Endodermal cell (in vitro differentiated cells): ENCODE data around the gene WDR76. TPM values are rescaled to one million over a fixed set of nuclear protein-coding genes. Genes with fewer than 3 reads are reported as not detected.
A peak's percentile ranks its signal among the peaks of the same experiment; 100 is the strongest.

Experiments used
- DNase-seq: peaks from one replicate; pipeline ENCODE4 v3.0.0-alpha.2; 2017
- H3K27ac ChIP-seq: 2 replicates; pipeline ENCODE4 v1.5.1; 2013; ENCODE audit warnings: mild to moderate bottlenecking, low read depth, low read length, moderate library complexity
- H3K27me3 ChIP-seq: 2 replicates; pipeline ENCODE4 v1.6.1; 2013; ENCODE audit warnings: mild to moderate bottlenecking, low read length, moderate library complexity; ENCODE audit not compliant: insufficient read depth, control insufficient read depth, poor library complexity, severe bottlenecking
- H3K36me3 ChIP-seq: 2 replicates; pipeline ENCODE4 v1.7.0; 2013; ENCODE audit warnings: mild to moderate bottlenecking, low read length, moderate library complexity; ENCODE audit not compliant: control insufficient read depth, insufficient read depth
- H3K4me1 ChIP-seq: one replicate; pipeline ENCODE4 v1.7.0; 2013; ENCODE audit warnings: low read length; ENCODE audit not compliant: control insufficient read depth, insufficient read depth
- H3K4me3 ChIP-seq: 2 replicates; pipeline ENCODE4 v1.5.1; 2013; ENCODE audit warnings: mild to moderate bottlenecking, low read length, moderate library complexity
- H3K9ac ChIP-seq: 2 replicates; pipeline ENCODE4 v1.6.1; 2013; ENCODE audit warnings: mild to moderate bottlenecking, low read length, moderate library complexity; ENCODE audit not compliant: poor library complexity, severe bottlenecking; ENCODE audit errors: extremely low read depth
- H3K9me3 ChIP-seq: 2 replicates; pipeline ENCODE4 v1.6.1; 2013; ENCODE audit warnings: mild to moderate bottlenecking, low read length, moderate library complexity; ENCODE audit not compliant: control insufficient read depth
- H3K27ac Mint-ChIP-seq: 2 replicates; pipeline ENCODE4 v1.8.0; 2020; ENCODE audit warnings: mixed read lengths
- H3K27me3 Mint-ChIP-seq: 2 replicates; pipeline ENCODE4 v1.8.0; 2021; ENCODE audit warnings: mild to moderate bottlenecking, mixed read lengths; ENCODE audit not compliant: insufficient read depth
- H3K36me3 Mint-ChIP-seq: 2 replicates; pipeline ENCODE4 v1.8.0; 2020; ENCODE audit warnings: low read depth, mixed read lengths
- H3K4me1 Mint-ChIP-seq: 2 replicates; pipeline ENCODE4 v1.8.0; 2020; ENCODE audit warnings: mixed read lengths
- H3K4me3 Mint-ChIP-seq: 2 replicates; pipeline ENCODE4 v1.8.0; 2020; ENCODE audit warnings: mild to moderate bottlenecking, moderate library complexity, mixed read lengths
- H3K9me3 Mint-ChIP-seq: 2 replicates; pipeline ENCODE4 v1.8.0; 2020; ENCODE audit warnings: mild to moderate bottlenecking, mixed read lengths
- WGBS, 2 experiments: methylation state at CpG; one replicate each; pipeline versions ENCODE4 v1.1.5 to v1.1.7; 2013; ENCODE audit warnings: missing lambda C conversion rate in 2 of 2, mixed read lengths in 1 of 2; ENCODE audit not compliant: insufficient coverage in 1 of 2, insufficient read length in 1 of 2; 5-methylcytosine and 5-hydroxymethylcytosine counted together
- total RNA-seq, 2 donors: library from RNA; stranded (reverse); fragmentation: NEBNext Ultra II Directional in 1 of 2; extraction: Animal tissue kit (Norgen Biotek cat#: 25700) in 1 of 2; gene quantifications; 2 replicates in 1 of 2; 3 replicates in 1 of 2; pipeline ENCODE4 v1.2.1, GENCODE V29; 2021
- TF ChIP-seq, protein P1 (sequence below): fragments of 200-600 bp; sonication (generic); conservative IDR thresholded peaks from 2 replicates; pipeline ENCODE4 v1.5.0; 2021; ENCODE audit warnings: antibody characterized with exemption, mild to moderate bottlenecking

WDR76 gene
- total RNA-seq, 2 donors from 2014 or later, result 22.6 to 34.4 TPM

DNA sequence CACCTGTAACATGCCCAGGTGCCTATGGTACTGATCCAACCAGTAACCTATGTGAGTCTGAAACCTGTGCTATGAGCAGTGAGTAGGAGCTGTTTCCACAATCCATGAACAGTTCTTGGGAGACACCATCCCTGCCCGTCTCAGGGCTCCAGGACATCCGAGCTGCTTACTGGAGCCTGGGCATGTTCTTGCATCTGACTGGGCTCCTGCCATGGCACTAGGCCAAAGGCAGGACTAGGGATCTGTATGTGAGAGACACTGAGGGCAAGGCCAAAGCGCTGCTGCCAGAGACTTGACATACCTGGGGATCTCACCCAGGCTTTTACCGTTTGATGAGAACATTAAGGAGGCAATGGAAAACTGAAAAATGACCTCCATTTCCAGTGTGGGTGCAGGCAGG is 59.8 kb downstream of the WDR76 start:
- TF ChIP-seq, protein P1, sequence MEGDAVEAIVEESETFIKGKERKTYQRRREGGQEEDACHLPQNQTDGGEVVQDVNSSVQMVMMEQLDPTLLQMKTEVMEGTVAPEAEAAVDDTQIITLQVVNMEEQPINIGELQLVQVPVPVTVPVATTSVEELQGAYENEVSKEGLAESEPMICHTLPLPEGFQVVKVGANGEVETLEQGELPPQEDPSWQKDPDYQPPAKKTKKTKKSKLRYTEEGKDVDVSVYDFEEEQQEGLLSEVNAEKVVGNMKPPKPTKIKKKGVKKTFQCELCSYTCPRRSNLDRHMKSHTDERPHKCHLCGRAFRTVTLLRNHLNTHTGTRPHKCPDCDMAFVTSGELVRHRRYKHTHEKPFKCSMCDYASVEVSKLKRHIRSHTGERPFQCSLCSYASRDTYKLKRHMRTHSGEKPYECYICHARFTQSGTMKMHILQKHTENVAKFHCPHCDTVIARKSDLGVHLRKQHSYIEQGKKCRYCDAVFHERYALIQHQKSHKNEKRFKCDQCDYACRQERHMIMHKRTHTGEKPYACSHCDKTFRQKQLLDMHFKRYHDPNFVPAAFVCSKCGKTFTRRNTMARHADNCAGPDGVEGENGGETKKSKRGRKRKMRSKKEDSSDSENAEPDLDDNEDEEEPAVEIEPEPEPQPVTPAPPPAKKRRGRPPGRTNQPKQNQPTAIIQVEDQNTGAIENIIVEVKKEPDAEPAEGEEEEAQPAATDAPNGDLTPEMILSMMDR, result no peak
- H3K27ac ChIP-seq, result no peak overlapping the region
- no peak for DNase-seq
- H3K27ac Mint-ChIP-seq, result peak overlapping the region; percentile 34
- H3K4me1 Mint-ChIP-seq, result peaks cover 4% of the 10 kb centered on the region
- no peak overlapping the region for H3K9ac ChIP-seq
- no peaks in the 10 kb centered on the region for H3K27me3 ChIP-seq
- H3K27me3 Mint-ChIP-seq, result no peaks in the 10 kb centered on the region
- H3K4me3 Mint-ChIP-seq, result no peak overlapping the region
- H3K36me3 ChIP-seq, result no peaks in the 10 kb centered on the region
- H3K4me3 ChIP-seq, result no peak overlapping the region
- H3K36me3 Mint-ChIP-seq, result peaks cover 5% of the 10 kb centered on the region
- WGBS, 2 experiments, result 88 to 90% methylated on average over 3 to 4 of the region's 4 CpGs
- no peaks in the 10 kb centered on the region for H3K9me3 ChIP-seq
- H3K9me3 Mint-ChIP-seq, result no peaks in the 10 kb centered on the region
- H3K4me1 ChIP-seq, result peaks cover 6% of the 10 kb centered on the region

DNA sequence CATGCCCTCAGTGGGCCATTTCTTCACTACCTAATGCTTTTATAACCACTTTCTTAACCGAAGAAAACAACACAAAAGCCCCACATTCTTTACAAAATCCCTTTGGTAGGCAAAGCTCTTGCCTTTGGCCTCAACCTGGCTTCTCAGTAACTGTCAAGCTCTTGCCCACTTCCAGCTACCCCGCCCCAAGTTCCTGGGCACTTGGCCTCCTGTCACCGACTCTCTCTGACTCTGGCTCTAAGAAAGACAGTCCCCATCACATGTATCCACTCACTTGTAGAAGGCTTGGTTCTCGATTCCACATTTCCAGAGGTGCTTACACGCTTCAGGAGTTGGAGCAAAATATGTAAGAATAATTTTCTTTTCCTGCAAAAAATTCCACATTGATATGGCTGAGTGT is 61.1 kb downstream of the WDR76 start:
- no peak overlapping the region for H3K27ac Mint-ChIP-seq
- no peaks in the 10 kb centered on the region for H3K36me3 ChIP-seq
- H3K27me3 Mint-ChIP-seq, result no peaks in the 10 kb centered on the region
- H3K4me1 Mint-ChIP-seq, result peaks cover 4% of the 10 kb centered on the region
- DNase-seq, result no peak
- H3K4me3 Mint-ChIP-seq, result no peak overlapping the region
- H3K27me3 ChIP-seq, result no peaks in the 10 kb centered on the region
- no peak overlapping the region for H3K4me3 ChIP-seq
- peaks cover 2% of the 10 kb centered on the region for H3K36me3 Mint-ChIP-seq
- 89 to 94% methylated on average over 3 to 4 of the region's 5 CpGs for WGBS, 2 experiments
- no peak overlapping the region for H3K9ac ChIP-seq
- no peak overlapping the region for H3K27ac ChIP-seq
- no peaks in the 10 kb centered on the region for H3K9me3 ChIP-seq
- TF ChIP-seq, protein P1, result no peak
- H3K4me1 ChIP-seq, result peaks cover 6% of the 10 kb centered on the region
- no peaks in the 10 kb centered on the region for H3K9me3 Mint-ChIP-seq

DNA sequence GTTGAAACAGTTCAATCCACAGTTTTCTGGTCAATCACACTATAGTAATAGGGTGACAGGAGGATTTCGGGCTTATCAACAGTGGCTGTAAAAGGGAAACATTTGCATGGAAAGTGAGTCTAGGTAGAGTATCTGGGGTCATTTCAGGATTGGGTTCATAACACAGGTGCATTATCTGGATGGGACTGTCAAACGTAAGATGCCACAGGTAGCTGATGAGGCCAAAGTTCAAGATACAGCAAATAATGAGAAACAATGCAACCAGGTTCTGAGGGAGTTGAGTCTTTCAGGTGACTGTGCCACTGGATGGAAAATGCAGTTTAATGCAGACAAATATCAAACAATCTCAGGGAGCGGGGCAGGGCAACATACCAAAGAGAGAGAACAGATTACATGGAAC is 62.2 kb downstream of the WDR76 start:
- 87 to 94% methylated on average over 3 of the region's 3 CpGs for WGBS, 2 experiments
- H3K9me3 ChIP-seq, result no peaks in the 10 kb centered on the region
- peaks cover 6% of the 10 kb centered on the region for H3K4me1 ChIP-seq
- no peaks in the 10 kb centered on the region for H3K27me3 ChIP-seq
- Mint-ChIP-seq H3K36me3 (no peaks in the 10 kb centered on the region), H3K27ac (no peak overlapping the region), H3K4me1 (peaks cover 4% of the 10 kb centered on the region), H3K9me3 (no peaks in the 10 kb centered on the region), H3K4me3 (no peak overlapping the region), H3K27me3 (no peaks in the 10 kb centered on the region)
- H3K36me3 ChIP-seq, result no peaks in the 10 kb centered on the region
- H3K9ac ChIP-seq, result no peak overlapping the region
- no peak overlapping the region for H3K4me3 ChIP-seq
- no peak overlapping the region for H3K27ac ChIP-seq
- TF ChIP-seq, protein P1, result no peak
- no peak for DNase-seq
